CD4-positive, alpha-beta T cell treated with Interleukin-12 subunit alpha and Interleukin-12 subunit beta, for 1 hour (primary cell): ENCODE results near the gene C5orf34.
A peak's percentile ranks its signal among the peaks of the same experiment; 100 is the strongest.
"Not testable (repeated sequence)": the region's sequence is repeated elsewhere in the genome, so short reads cannot be mapped to it uniquely, and the experiment has no call there.

ENCODE experiments used
- DNase-seq: peaks from one replicate; pipeline ENCODE4 v3.0.0-alpha.2; 2020

C5orf34 gene, protein sequence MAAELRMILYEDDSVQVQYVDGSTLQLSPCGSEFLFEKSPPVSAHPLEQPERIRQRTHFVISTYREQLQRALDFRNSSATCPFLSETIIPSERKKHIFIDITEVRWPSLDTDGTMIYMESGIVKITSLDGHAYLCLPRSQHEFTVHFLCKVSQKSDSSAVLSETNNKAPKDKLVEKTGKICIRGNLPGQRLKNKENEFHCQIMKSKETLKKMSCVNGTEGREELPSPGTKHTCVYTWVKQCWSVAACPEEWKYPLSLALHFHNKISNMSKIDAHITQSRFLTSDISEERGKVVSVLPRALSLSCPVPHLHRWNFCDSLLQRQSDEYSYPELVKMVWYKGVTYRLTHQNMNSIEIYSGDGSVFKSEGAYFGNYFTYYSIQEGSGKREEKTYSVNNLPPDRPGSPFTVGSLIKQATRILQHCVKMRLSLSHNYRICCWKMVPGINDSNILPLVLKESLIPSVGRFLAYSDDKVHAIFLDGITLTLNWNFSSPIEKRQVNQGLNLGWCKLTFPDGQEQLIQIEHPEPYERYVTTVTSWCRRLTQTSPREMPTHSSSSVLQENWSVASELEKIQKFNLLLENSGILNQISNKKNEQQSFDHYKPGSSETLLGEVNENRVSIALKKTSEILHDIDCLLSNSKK

GRCh38 chr5:43514816-43515677, at the start of gene C5orf34:
C5orf34 (minus strand) TSS chr5:43515148; CDS start chr5:43509339, 5,809 bp downstream.
- peak; percentile 94 for DNase-seq

GRCh38 chr5:43564289-43564850, 49.4 kb upstream of the C5orf34 start:
- no peak for DNase-seq

GRCh38 chr5:43563321-43563720, 48.4 kb upstream of the C5orf34 start:
- no peak for DNase-seq

DNA sequence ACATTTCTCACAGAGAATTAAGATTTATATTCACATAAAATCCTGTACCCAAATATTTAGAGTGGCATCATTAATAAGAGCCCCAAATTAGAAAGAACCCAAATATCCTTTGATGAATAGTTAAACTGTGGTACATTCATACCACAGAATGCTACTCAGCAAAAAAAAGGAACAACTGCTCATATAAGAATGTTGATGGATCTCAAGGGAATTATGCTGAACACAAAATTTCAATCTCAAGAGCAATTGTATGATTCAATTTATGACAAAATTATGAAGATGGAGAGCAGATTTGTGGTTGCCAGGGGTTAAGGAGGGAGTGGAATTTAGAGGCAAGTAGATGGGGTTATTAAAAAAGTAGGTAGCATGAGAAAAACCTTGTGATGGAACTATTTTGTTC, 46.4 kb upstream of the C5orf34 start:
- no peak for DNase-seq

- DNase-seq, result no peak
These were observed 45.2 kb upstream of the C5orf34 start for GRCh38 chr5:43560128-43560527.

DNA sequence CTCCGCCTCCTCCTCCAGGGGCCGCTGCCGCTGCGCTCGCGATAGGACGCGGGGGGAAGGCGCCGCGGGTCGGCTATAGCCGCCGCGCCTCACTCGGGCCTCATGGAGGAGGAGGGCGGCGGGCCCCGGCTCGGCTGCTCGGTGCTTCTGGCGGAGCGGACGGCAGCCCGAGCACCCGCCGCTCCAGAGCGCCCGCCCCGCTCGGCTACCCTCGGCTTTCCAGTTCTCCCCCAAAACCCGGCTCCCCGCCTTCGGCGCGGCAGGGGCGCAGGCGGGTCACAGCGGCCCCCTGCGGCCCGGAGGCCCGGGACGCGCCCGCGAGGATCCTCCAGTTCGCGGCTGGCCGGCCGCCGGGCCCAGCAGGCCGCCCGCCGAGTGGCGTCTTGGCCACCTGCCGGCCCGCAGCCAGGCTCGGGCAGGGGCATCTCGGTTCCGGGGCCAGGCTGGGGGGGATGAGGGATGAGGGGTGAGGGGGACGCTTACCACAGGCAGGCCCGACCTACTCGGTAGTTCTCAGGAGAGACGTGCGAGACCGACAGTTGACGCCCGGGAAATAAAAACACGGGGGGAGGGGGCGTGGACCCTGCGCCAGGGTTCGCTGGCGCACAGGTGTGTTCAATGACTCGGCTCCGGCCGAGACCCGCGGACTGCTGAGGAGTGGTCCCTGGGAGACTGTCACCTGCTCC, 42.1 kb upstream of the C5orf34 start, which contains the start of gene PAIP1:
Gene PAIP1 (minus strand): TSS at position 221 of the 686 bp plus-strand sequence. CDS start 231 bp downstream, outside the sequence.
- peak; percentile 87 for DNase-seq

GRCh38 chr5:43556607-43556856, 41.6 kb upstream of the C5orf34 start:
- DNase-seq, result not testable (repeated sequence)

DNA sequence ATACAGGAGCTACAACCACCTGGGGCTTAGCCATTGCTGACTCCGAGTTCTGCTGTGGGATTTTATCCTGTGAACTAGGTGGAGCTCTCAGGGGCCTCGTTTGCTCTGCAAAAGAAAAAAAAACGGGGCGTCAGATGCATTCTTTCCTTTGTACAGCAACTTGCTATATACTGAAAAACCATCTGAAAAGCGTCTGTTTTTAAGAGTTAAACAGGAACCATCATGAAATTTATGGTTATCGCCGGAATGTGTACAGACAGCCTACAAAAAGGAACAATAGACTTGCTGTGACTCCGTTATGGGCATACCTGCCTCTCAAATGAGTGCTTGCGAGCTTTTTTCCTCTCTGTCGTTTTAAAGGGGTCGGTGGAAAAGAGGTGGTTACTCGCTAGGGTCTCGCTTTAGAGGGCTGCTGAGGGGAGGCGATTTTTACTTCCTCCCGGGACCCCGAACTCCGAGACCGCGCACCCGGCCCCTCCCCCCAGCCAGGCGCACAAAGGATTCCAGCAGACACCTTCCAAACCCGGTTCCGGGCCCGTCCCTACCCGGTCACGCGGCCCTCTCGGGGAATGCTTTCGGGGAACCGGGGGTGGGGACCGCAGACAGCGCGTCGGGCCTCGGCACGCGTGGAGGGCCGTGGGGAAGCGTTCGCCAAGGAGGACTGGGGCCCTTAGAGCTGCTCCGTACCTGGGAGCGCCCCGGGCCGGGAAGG, 41.1 kb upstream of the C5orf34 start:
- DNase-seq, result peak; percentile 48

DNA sequence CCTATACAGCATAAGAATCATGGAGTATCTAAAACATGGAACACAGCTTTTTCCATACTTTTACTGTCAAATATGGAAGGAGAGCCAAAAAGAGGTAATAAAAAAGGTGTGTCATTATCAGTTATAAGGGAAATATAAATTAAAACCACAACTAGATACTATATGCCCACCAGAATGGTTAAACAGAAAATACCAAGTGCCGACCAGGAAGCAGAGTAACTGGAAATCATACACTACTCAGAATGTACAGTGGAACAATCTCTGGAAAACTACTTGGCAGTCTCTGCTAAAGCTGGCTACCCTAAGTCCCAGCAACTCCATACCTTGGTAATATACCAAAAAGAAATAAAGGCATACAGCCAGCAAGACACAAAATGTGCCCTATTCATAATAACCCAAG, 39.5 kb upstream of the C5orf34 start:
- no peak for DNase-seq

GRCh38 chr5:43553381-43553780, 38.4 kb upstream of the C5orf34 start:
- no peak for DNase-seq

GRCh38 chr5:43551731-43552130, 36.8 kb upstream of the C5orf34 start:
- DNase-seq, result no peak

DNA sequence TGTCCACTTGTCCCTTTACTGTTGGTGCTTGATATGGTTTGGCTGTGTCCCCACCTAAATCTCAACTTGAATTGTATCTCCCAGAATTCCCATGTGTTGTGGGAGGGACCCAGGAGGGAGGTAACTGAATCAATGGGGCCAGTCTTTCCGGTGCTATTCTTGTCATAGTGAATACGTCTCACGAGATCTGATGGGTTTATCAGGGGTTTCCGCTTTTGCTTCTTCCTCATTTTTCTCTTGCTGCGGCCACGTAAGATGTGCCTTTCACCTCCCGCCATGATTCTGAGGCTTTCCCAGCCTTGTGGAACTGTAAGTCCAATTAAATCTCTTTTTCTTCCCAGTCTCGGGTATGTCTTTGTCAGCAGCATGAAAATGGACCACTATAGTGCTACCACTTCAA, 34.3 kb upstream of the C5orf34 start:
- not testable (repeated sequence) for DNase-seq

DNA sequence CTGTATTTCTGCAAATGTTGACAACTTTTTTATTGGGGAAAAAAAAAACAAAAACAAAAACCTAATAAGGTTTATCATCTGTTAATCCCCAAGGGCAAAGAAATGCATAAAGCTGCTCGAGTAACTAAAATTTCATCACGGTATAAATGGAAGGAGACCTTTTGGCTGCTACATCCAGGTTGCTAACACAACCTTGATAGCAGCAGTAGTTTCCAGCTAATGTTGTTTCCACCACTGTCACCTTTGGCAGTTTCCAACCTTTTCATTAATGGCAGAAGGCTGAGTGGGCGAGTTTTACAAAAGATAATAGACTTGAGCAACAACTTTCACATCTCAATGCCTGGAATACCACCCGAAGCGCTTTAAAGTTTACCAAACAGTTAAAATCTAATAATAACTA, 33.4 kb upstream of the C5orf34 start:
- no peak for DNase-seq

DNA sequence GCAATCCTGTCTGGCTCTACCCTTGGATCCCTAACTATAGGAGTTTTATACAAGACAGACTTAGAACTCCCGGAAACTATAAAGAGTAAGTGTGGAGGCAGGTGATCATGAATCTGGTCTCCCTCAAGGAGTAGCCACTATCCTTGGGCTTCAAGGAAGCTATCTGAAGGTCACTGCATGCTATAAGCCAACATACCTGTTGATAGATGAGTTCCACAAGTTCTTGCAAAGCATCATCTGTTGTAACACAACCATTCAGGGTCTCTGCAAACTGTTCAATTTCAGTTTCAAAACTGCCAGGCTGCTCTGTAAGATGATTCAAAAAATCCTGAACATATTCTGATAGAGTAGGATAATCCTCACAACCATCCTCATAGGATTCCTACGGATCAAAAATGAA, 32.6 kb upstream of the C5orf34 start:
- DNase-seq, result no peak

DNA sequence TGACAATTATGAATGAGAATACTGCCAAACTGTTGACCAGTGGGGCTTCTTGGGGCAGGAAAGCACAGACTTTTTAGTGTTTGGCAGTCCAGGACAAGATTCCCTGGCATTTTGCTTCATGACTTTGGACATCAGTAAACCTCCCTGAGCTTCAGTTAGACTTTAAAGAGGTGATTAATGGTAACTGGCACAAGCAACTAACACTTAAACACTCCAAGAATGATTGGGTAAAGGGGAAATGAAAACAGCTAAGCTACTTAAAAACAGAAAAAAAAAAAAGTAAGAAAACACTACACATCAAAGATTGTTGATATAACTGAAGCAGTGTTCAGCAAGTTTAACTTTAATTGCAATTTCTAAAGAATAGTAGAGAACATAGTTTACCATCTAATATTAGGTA, 28.5 kb upstream of the C5orf34 start:
- no peak for DNase-seq

DNA sequence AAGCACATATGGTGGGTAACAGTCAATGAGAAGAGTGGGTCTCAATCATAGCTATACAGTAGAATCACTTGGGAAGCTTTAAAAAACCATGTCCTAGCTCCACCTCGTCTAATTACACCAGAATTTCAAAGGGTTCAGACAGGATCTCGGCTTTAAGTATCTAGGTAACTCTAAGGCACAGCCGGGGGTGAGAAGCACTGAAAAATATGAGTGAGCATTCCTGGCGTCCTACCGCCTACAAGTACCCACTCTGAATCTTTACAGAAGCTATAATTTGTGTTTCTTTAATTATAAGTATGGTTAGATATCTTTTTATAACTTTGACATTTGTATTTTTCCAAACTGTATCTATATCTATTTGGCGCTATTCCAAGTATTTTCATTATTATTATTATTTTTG, 25.8 kb upstream of the C5orf34 start:
- DNase-seq, result no peak

GRCh38 chr5:43536972-43537371, 22.0 kb upstream of the C5orf34 start:
- no peak for DNase-seq

DNA sequence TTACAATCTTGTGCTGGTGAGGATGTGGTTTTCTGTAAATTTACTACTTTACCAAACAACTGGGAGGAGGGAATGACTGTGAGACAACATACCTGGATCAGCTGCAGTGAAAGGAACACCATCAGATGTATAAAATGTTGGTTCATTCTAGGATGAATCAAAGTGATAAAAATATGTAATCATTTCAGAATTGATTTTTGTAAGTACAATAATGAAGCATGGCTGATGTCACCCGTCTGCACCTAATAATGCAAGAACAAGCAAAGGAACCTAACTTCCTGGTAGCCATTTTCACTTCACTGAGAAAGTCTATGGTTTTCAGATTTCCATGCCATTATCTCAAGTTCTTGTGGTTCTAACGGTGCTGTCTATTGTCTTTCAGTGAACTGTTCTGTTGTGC, 18.7 kb upstream of the C5orf34 start:
- no peak for DNase-seq

DNA sequence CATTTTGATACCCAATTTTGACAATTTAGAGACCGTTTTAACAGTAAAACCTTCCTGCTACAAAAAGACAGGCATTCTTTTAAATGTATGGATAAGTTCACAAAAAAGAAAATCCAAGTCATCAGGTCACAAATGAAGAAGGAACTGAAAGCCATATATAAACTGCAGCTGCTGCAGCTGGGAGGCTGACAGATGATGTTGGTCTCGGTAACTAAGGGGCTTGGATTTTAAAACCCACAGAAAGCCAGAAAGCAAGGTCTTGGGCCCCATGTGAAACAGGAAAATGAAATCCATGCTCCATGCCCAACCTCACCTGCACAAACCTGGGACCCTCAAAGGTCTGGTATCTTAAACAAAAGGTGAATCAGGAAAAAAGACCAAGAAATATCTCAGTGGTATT, 15.7 kb upstream of the C5orf34 start:
- no peak for DNase-seq

- DNase-seq, result no peak
These were observed 8.7 kb upstream of the C5orf34 start for GRCh38 chr5:43523662-43524072.

DNA sequence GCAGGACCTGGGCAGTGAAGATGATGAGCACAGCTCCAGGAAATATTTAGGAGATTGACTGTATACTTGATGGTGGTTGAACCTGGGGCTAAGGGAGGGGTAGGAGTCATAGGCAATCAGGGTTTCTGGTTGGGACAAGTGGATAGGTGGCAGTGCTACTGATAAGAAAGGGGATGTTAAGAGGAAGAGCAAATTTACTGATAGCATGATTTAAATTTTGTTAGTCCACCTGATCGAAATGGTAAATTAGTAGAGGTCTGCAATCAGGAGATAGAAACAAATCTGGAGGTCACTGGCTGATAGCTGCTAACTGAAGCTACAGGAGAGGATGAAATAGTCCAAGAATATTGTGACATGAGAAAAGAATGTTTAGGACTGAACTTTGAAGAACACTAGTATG, 5.7 kb upstream of the C5orf34 start:
- DNase-seq, result no peak

GRCh38 chr5:43515678-43516048, 715 bp upstream of the C5orf34 start:
- DNase-seq, result no peak
